Neutrophil (primary cell): Measurements from ENCODE around the gene DHX9.

ENCODE experiments used
- H3K27ac ChIP-seq: fragments of 200-600 bp; sonication (generic); 2 replicates; pipeline ENCODE4 v1.5.1; 2016; ENCODE audit warnings: mild to moderate bottlenecking, moderate library complexity
- H3K27me3 ChIP-seq: fragments of 200-600 bp; sonication (generic); 2 replicates; pipeline ENCODE4 v1.6.0; 2016; ENCODE audit warnings: mild to moderate bottlenecking
- H3K36me3 ChIP-seq: fragments of 200-600 bp; sonication (generic); 2 replicates; pipeline ENCODE4 v1.5.1; 2017
- H3K4me1 ChIP-seq, 2 experiments: fragments of 200-600 bp in 1 of 2; sonication (generic) in 1 of 2; 1 replicate in 1 of 2; 2 replicates in 1 of 2; pipeline versions ENCODE4 v1.5.1 to v1.6.1; 2013 to 2016; ENCODE audit warnings: low read depth in 1 of 2, low read length in 1 of 2, mild to moderate bottlenecking in 1 of 2, moderate library complexity in 1 of 2; ENCODE audit not compliant: control insufficient read depth in 1 of 2, insufficient read depth in 1 of 2
- H3K4me3 ChIP-seq, 2 experiments: fragments of 200-600 bp in 1 of 2; sonication (generic) in 1 of 2; 1 replicate in 1 of 2; 2 replicates in 1 of 2; pipeline ENCODE4 v1.5.1; 2013 to 2016; ENCODE audit warnings: low read depth in 1 of 2, low read length in 1 of 2, mild to moderate bottlenecking in 1 of 2, moderate library complexity in 1 of 2
- H3K9me3 ChIP-seq: fragments of 200-600 bp; sonication (generic); 2 replicates; pipeline ENCODE4 v1.5.1; 2016
- TF ChIP-seq, protein P1 (sequence below): fragments of 200-600 bp; sonication (generic); IDR thresholded peaks from 2 replicates; pipeline ENCODE4 v1.5.1; 2016; ENCODE audit warnings: antibody characterized with exemption

Gene DHX9

DNA sequence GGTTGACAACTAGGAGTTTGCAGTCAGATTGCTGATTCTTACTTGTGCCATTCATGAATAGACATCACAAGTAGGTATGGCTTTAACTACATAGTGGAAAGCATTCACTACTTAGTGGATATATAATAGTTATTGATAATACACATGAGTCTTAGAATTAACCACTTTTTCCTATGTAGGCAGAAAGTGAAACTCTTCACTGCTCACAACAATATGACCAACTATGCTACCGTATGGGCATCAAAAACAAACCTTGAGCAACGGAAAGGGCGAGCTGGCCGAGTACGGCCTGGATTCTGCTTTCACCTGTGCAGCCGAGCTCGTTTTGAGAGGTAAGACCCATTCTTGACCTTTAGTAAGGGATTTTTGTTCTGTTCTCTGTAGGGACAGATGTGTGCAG lies 38.7 kb downstream of the DHX9 start:
- no peak overlapping the region for H3K4me3 ChIP-seq
- H3K36me3 ChIP-seq, result peaks cover 100% of the 10 kb centered on the region
- TF ChIP-seq, protein P1, sequence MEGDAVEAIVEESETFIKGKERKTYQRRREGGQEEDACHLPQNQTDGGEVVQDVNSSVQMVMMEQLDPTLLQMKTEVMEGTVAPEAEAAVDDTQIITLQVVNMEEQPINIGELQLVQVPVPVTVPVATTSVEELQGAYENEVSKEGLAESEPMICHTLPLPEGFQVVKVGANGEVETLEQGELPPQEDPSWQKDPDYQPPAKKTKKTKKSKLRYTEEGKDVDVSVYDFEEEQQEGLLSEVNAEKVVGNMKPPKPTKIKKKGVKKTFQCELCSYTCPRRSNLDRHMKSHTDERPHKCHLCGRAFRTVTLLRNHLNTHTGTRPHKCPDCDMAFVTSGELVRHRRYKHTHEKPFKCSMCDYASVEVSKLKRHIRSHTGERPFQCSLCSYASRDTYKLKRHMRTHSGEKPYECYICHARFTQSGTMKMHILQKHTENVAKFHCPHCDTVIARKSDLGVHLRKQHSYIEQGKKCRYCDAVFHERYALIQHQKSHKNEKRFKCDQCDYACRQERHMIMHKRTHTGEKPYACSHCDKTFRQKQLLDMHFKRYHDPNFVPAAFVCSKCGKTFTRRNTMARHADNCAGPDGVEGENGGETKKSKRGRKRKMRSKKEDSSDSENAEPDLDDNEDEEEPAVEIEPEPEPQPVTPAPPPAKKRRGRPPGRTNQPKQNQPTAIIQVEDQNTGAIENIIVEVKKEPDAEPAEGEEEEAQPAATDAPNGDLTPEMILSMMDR, result no peak
- no peaks in the 10 kb centered on the region for H3K4me1 ChIP-seq
- H3K27ac ChIP-seq, result no peak overlapping the region
- no peaks in the 10 kb centered on the region for H3K9me3 ChIP-seq
- H3K27me3 ChIP-seq, result no peaks in the 10 kb centered on the region

DNA sequence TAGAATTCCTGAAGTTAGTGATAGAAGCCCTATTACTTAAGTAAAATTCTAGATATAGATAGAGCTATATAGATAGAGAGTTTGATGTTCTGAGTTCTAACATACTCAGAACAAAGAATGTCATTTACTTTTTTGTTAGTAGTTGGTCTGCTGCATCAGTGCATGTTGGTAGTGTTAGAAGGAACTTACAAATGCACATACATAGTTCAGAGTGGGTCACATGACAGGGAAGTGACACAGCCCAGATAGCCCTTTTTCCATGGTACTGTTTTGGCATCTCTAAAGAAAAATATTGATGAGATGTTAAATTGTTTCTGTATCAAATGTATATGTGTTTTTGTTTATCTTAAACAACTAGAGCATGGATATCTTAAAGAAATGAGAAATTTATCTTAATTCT lies 45.7 kb downstream of the DHX9 start:
- H3K27ac ChIP-seq, result no peak overlapping the region
- no peak overlapping the region for H3K4me3 ChIP-seq
- H3K9me3 ChIP-seq, result no peaks in the 10 kb centered on the region
- H3K4me1 ChIP-seq, result no peaks in the 10 kb centered on the region
- H3K36me3 ChIP-seq, result peaks cover 100% of the 10 kb centered on the region
- TF ChIP-seq, protein P1, result no peak
- no peaks in the 10 kb centered on the region for H3K27me3 ChIP-seq

DNA sequence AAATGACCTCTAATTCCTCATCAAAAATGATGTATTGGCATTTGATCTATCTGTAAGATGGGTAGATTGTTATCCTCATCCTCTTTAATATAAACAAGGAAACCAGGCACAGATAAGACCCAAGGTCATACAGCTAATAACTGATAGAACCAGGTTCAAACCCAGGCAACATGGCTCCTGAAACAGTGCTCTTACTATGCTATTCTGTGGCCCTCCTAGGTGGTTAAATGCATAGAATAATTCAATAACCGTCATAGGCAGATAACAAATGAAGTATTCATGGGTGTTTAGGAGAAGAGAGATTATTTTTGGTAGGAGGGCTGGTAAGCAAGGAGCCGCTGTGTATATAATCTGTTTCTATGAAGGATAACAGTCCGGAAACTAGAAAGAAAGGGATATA lies 46.4 kb downstream of the DHX9 start:
- Histone ChIP-seq H3K27ac (no peak overlapping the region), H3K36me3 (peaks cover 93% of the 10 kb centered on the region), H3K4me3 (no peak overlapping the region), H3K27me3 (no peaks in the 10 kb centered on the region), H3K9me3 (no peaks in the 10 kb centered on the region), H3K4me1 (no peaks in the 10 kb centered on the region)
- TF ChIP-seq, protein P1, result no peak

DNA sequence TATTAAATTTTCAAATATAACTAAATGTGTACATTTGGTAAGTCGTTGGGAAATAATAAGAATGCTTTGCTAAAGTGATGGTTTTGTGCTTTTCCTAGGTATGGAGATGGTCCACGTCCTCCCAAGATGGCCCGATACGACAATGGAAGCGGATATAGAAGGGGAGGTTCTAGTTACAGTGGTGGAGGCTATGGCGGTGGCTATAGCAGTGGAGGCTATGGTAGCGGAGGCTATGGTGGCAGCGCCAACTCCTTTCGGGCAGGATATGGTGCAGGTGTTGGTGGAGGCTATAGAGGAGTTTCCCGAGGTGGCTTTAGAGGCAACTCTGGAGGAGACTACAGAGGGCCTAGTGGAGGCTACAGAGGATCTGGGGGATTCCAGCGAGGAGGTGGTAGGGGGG lies 47.8 kb downstream of the DHX9 start:
- Histone ChIP-seq H3K9me3 (no peaks in the 10 kb centered on the region), H3K27ac (no peak overlapping the region), H3K36me3 (peaks cover 79% of the 10 kb centered on the region), H3K4me3 (no peak overlapping the region), H3K4me1 (no peaks in the 10 kb centered on the region), H3K27me3 (no peaks in the 10 kb centered on the region)
- TF ChIP-seq, protein P1, result no peak

DNA sequence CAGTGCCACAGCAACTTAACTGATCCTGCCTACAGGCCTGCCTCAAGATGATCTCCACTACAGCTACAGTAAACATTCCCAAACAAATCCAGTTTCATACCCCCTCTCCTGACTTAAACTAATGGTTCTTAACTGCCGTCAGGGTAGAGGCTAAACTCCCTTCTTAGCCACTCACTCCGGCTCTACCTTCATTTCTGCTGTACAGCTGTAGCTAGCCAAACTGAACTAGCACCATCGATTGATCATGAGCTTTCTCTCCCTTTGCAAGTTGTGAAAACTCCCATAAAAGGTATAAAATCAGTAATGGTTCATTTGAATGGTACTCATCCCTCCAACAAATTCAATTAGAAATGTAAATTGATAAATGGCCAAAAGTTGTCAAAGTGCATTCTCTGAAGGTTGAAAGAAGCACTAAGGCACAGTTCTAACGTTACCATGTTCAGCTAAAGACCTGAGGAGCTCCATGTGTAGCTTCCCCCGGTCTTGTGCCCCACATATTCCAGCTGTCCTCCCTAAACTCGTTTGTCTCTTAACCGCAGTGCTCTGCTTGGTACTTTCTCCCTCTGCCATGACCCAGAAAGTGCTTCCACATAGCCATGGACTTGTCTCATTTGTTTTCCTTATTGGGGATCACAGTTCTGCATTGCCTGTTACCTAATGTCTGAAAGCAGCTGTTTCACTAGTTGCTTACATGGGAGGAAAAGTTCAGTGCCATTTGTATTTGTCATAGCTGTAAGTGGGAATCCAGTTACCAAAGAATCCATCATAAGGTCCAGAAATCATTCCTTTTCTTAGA lies 49.8 kb downstream of the DHX9 start:
- Histone ChIP-seq H3K4me3 (no peak overlapping the region), H3K27me3 (no peaks in the 10 kb centered on the region), H3K9me3 (no peaks in the 10 kb centered on the region), H3K4me1 (no peaks in the 10 kb centered on the region), H3K27ac (no peak overlapping the region), H3K36me3 (peaks cover 60% of the 10 kb centered on the region)
- TF ChIP-seq, protein P1, result no peak
